MCF 10A (cell line): ENCODE data around the gene THEM4. TPM values are rescaled to one million over a fixed set of nuclear protein-coding genes. Genes with fewer than 3 reads are reported as not detected.

Experiments
- BruUV-seq: library from RNA; stranded (reverse); fragments of 400-500 nt; replicated peaks from 2 replicates; lab custom pipeline; 2021; lab: Mats Ljungman, UMichigan
- CTCF ChIA-PET: fragments of 300-600 bp; sonication (Branson Sonifier 250); formaldehyde crosslinking; extraction: SDS; loops from one replicate; lab custom pipeline; 2021; ENCODE audit warnings: antibody characterized with exemption, inconsistent platforms; lab: Yijun Ruan, JAX
- POLR2A ChIA-PET: fragments of 300-600, 350-650 bp; sonication (Branson Sonifier 250); formaldehyde crosslinking; extraction: SDS; loops from one replicate; lab custom pipeline; 2020; ENCODE audit warnings: antibody characterized with exemption, inconsistent platforms; lab: Yijun Ruan, JAX
- DNase-seq: peaks from one replicate; pipeline ENCODE4 v3.0.0-alpha.2; 2018; ENCODE audit not compliant: unreplicated experiment
- H3K27ac Mint-ChIP-seq: one replicate; pipeline ENCODE4 v1.8.0; 2022; ENCODE audit warnings: mild to moderate bottlenecking, low read depth, mixed read lengths; ENCODE audit not compliant: unreplicated experiment
- H3K27me3 Mint-ChIP-seq: one replicate; pipeline ENCODE4 v1.8.0; 2022; ENCODE audit warnings: mixed read lengths; ENCODE audit not compliant: insufficient read depth, unreplicated experiment
- H3K36me3 Mint-ChIP-seq: one replicate; pipeline ENCODE4 v1.8.0; 2022; ENCODE audit warnings: mild to moderate bottlenecking, moderate library complexity, mixed read lengths; ENCODE audit not compliant: insufficient read depth, unreplicated experiment
- H3K4me1 Mint-ChIP-seq: one replicate; pipeline ENCODE4 v1.8.0; 2022; ENCODE audit warnings: mixed read lengths; ENCODE audit not compliant: insufficient read depth, unreplicated experiment
- H3K4me3 Mint-ChIP-seq: one replicate; pipeline ENCODE4 v1.8.0; 2022; ENCODE audit warnings: mild to moderate bottlenecking, moderate library complexity, mixed read lengths; ENCODE audit not compliant: unreplicated experiment
- H3K9me3 Mint-ChIP-seq: one replicate; pipeline ENCODE4 v1.8.0; 2022; ENCODE audit warnings: mixed read lengths; ENCODE audit not compliant: unreplicated experiment
- CTCF ChIP-seq: fragments of 200-600 bp; IDR thresholded peaks from one replicate; pipeline ENCODE4 v1.8.0; 2022; ENCODE audit warnings: antibody characterized with exemption, mild to moderate bottlenecking; ENCODE audit not compliant: unreplicated experiment
- intact Hi-C: fragments of 100-400 bp; cut with micrococcal nuclease; formaldehyde crosslinking; loops from 2 replicates; pipeline ENCODE4 v1.14.1; 2022
- total RNA-seq: library from RNA; stranded (reverse); gene quantifications from 2 replicates; pipeline ENCODE4 v1.2.3, GENCODE V29; 2022

The THEM4 gene
- total RNA-seq, 1 experiment from 2014 or later = 29.1 TPM

- BruUV-seq = no TSS peak
- ChIA-PET CTCF (interaction anchor here (0.5 to 2.9 kb wide), 18 partner anchors 9 to 422 kb away, joined by 3 to 10 read pairs (median 4); partner anchors contain the start of genes MRPL9, THEM4 and THEM5), POLR2A (interaction anchor here (0.6 to 2.4 kb wide), 8 partner anchors 13 to 640 kb away, joined by 3 to 12 read pairs (median 3); partner anchors contain the start of genes THEM4 and THEM5)
- peak; percentile 84 for DNase-seq
- Mint-ChIP-seq H3K9me3 (no peaks in the 10 kb centered on the region), H3K4me3 (peak within 1 kb of the TSS; percentile 85), H3K4me1 (peaks cover 41% of the 10 kb centered on the region), H3K36me3 (no peaks in the 10 kb centered on the region), H3K27me3 (no peaks in the 10 kb centered on the region), H3K27ac (peak within 1 kb of the TSS; percentile 91)
- TF ChIP-seq CTCF = no peak
- intact Hi-C loops = loop anchor here (5.0 kb wide), 1 partner anchor 47 kb away; the partner anchor contains the start of gene TDRKH
Observed at GRCh38 chr1:151839457-151840403, 69.6 kb downstream of the THEM4 start, which contains the start of gene C2CD4D. Gene C2CD4D, minus strand, starts transcription at chr1:151839820. Its CDS starts 831 bp downstream, at chr1:151838989.

DNA sequence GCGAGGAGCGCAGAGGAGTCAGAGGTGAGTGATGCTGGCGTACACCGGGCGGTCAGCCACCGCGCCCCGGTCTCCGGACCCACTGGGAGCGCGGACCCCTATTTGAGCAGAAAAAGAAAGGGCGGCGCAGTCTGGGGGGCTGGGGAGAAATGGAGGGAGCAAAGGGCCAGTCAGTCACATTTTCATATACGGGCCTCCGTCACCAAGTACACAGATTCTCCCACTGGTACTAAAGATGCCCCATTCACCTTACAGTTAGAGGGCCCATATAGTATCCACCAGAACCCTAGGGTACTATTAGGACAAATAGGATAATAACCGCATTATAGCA lies 70.3 kb downstream of the THEM4 start:
- DNase-seq = no peak
- H3K9me3 Mint-ChIP-seq = no peaks in the 10 kb centered on the region
- CTCF ChIA-PET = interaction anchor here (1.0 to 2.9 kb wide), 4 partner anchors 19 to 381 kb away, joined by 3 to 10 read pairs (median 4); partner anchors contain the start of gene MRPL9
- no peaks in the 10 kb centered on the region for H3K36me3 Mint-ChIP-seq
- POLR2A ChIA-PET = interaction anchor here (0.6 to 2.4 kb wide), 6 partner anchors 15 to 639 kb away, joined by 3 to 12 read pairs (median 3); partner anchors contain the start of genes THEM4 and THEM5
- H3K27ac Mint-ChIP-seq = no peak overlapping the region
- no peak for TF ChIP-seq CTCF
- H3K4me3 Mint-ChIP-seq = peak overlapping the region; percentile 85
- intact Hi-C loops = loop anchor here (5.0 kb wide), 1 partner anchor 47 kb away; the partner anchor contains the start of gene TDRKH
- H3K4me1 Mint-ChIP-seq = peaks cover 41% of the 10 kb centered on the region
- no peaks in the 10 kb centered on the region for H3K27me3 Mint-ChIP-seq
- no TSS peak for BruUV-seq

DNA sequence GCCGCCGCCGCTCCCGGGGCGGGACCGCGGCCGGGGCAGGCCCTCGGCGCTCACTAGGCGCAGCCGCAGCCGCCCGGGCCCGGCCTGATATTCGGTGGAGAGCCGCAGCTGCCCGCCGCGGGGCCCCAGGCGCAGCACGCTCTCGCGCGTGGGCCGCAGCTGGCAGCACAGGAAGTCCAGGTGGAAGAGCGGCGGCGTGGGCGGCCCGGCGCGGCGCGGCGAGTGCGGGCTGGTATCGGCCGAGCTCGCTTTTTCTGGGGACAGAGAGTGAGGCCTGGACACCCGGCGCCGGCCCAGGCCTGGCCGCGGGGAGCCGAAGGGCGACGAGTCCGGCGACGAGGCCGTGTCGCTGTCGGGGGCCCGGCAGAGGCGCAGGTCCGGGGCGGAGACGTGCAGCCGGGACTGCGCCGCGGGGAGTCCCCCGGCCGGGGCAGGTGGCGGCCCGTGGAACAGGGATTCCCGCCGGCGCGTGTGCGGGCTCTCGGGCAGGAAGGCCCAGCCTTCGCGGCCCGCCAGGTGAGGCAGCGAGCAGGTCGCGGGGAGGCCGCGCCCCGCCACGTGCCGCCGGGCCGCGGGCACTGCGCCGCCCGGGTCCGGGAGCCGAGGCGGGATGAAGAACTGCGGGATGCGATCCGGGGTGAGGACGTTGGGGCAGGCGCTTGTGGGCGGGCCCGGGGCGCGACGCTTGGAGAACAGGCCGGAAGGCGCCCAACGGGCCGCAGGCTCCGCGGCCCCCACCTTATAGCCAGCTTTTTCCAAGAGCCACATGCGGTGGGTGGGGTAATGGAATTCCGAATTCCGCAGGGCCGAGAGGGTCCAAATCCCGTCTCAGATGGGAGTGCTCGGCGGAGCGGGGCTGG lies 70.9 kb downstream of the THEM4 start:
- POLR2A ChIA-PET = interaction anchor here (0.6 kb wide), 1 partner anchor 47 kb away, joined by 3 read pairs; no protein-coding TSS in a partner anchor
- Mint-ChIP-seq H3K4me3 (no peak overlapping the region), H3K36me3 (no peaks in the 10 kb centered on the region), H3K27ac (no peak overlapping the region), H3K9me3 (no peaks in the 10 kb centered on the region), H3K27me3 (no peaks in the 10 kb centered on the region), H3K4me1 (peaks cover 42% of the 10 kb centered on the region)
- DNase-seq = no peak
- no TSS peak for BruUV-seq
- intact Hi-C loops = loop anchor here (5.0 kb wide), 1 partner anchor 46 kb away; the partner anchor contains the start of gene TDRKH
- TF ChIP-seq CTCF = no peak
- CTCF ChIA-PET = interaction anchor here (1.2 kb wide), 1 partner anchor 75 kb away, joined by 3 read pairs; the partner anchor contains the start of gene MRPL9
